ENCODE data around the gene MAGED2. TPM values are rescaled to one million over a fixed set of nuclear protein-coding genes. Genes with fewer than 3 reads are reported as not detected.

MAGED2 gene
- polyA plus RNA-seq, 1 of the 3 experiments (the other 2 are of a cell fraction): 202 TPM

- TF ChIP-seq, protein P1, sequence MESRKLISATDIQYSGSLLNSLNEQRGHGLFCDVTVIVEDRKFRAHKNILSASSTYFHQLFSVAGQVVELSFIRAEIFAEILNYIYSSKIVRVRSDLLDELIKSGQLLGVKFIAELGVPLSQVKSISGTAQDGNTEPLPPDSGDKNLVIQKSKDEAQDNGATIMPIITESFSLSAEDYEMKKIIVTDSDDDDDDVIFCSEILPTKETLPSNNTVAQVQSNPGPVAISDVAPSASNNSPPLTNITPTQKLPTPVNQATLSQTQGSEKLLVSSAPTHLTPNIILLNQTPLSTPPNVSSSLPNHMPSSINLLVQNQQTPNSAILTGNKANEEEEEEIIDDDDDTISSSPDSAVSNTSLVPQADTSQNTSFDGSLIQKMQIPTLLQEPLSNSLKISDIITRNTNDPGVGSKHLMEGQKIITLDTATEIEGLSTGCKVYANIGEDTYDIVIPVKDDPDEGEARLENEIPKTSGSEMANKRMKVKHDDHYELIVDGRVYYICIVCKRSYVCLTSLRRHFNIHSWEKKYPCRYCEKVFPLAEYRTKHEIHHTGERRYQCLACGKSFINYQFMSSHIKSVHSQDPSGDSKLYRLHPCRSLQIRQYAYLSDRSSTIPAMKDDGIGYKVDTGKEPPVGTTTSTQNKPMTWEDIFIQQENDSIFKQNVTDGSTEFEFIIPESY (IDR thresholded peaks at IDR 0.05; ENCODE audit: borderline replicate concordance, low read depth): no peak
- TF ChIP-seq MXI1 (IDR thresholded peaks at IDR 0.05; ENCODE audit: low read depth, low read length) (no peak), RAD21 (IDR thresholded peaks at IDR 0.05; ENCODE audit: low read length) (no peak), MEF2A (IDR thresholded peaks at IDR 0.05; ENCODE audit: borderline replicate concordance, low read depth) (no peak), JUND (IDR thresholded peaks at IDR 0.05) (no peak), GATA2 (CRISPR knock-in tag; IDR thresholded peaks at IDR 0.05) (no peak), TAF1 (IDR thresholded peaks at IDR 0.05; ENCODE audit: borderline replicate concordance, low read depth, low read length) (no peak), RCOR1 (IDR thresholded peaks at IDR 0.05; ENCODE audit: low read length) (no peak), SIN3A (IDR thresholded peaks at IDR 0.05; ENCODE audit: borderline replicate concordance, low read depth, low read length) (no peak), POLR2AphosphoS5 (IDR thresholded peaks at IDR 0.05; ENCODE audit: low read depth, low read length) (no peak), RFX5 (IDR thresholded peaks at IDR 0.05; ENCODE audit: low read length) (no peak), CHD2 (IDR thresholded peaks at IDR 0.05; ENCODE audit: low read length, partially characterized antibody) (no peak), REST (IDR thresholded peaks at IDR 0.05; ENCODE audit: low read depth, low read length) (no peak), EP300 (IDR thresholded peaks at IDR 0.05; ENCODE audit: borderline replicate concordance in 1 of 2, low read depth in 1 of 2, low read length in 1 of 2) (no peak)
- TF ChIP-seq, protein P2, sequence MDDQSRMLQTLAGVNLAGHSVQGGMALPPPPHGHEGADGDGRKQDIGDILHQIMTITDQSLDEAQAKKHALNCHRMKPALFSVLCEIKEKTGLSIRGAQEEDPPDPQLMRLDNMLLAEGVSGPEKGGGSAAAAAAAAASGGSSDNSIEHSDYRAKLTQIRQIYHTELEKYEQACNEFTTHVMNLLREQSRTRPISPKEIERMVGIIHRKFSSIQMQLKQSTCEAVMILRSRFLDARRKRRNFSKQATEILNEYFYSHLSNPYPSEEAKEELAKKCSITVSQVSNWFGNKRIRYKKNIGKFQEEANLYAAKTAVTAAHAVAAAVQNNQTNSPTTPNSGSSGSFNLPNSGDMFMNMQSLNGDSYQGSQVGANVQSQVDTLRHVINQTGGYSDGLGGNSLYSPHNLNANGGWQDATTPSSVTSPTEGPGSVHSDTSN (IDR thresholded peaks at IDR 0.05): no peak
Observed at GRCh38 chrX:54842607-54843006, 35.1 kb downstream of the MAGED2 start.

More at GRCh38 chrX:54842607-54843006, 35.1 kb downstream of the MAGED2 start:
- Histone ChIP-seq H4K20me1 (ENCODE audit: insufficient read depth) (no peaks in the 10 kb centered on the region), H3F3A (replicated peaks; ENCODE audit: insufficient read depth) (no peaks in the 10 kb centered on the region), H3K9me2 (no peaks in the 10 kb centered on the region), H3K4me1 (ENCODE audit: control insufficient read depth in 1 of 2, insufficient read depth in 2 of 2, low read depth in 1 of 2, low read length in 1 of 2) (peaks cover 0 to 9% of the 10 kb centered on the region in 2 experiments; a peak in 1 of 4 replicates), H3K27ac (ENCODE audit: low read depth in 2 of 2, low read length in 1 of 2) (no peak overlapping the region), H3K4me2 (no peak overlapping the region), H3K9me3 (no peaks in the 10 kb centered on the region), H3K4me3 (ENCODE audit: low read depth in 2 of 2, low read length in 1 of 2) (no peak overlapping the region), H3K9ac (no peak overlapping the region), H3K36me3 (replicated peaks in 1 of 2; ENCODE audit: control insufficient read depth in 1 of 2, insufficient read depth in 2 of 2, low read length in 1 of 2) (no peaks in the 10 kb centered on the region), H3K27me3 (ENCODE audit: insufficient read depth) (no peaks in the 10 kb centered on the region), H2AFZ (ENCODE audit: low read depth) (no peak overlapping the region), H3K79me2 (ENCODE audit: insufficient read depth) (no peaks in the 10 kb centered on the region)
- WGBS (ENCODE audit: low lambda C conversion rate): 10% methylated on average over 1 of the region's 1 CpG
- ChIA-PET POLR2A (no interaction called here), CTCF (no interaction called here)
- DNase-seq: no peak

Data from SK-N-SH (cell line).